Fibroblast of skin of left quadriceps (primary cell): ENCODE measurements around the gene SH2D3A.
"Not testable (repeated sequence)": the region's sequence is repeated elsewhere in the genome, so short reads cannot be mapped to it uniquely, and the experiment has no call there.

Source experiments
- DNase-seq, 2 experiments: peaks; one replicate each; pipeline ENCODE4 v3.0.0-alpha.2; 2013; ENCODE audit warnings: low read depth in 2 of 2

The SH2D3A gene

DNA sequence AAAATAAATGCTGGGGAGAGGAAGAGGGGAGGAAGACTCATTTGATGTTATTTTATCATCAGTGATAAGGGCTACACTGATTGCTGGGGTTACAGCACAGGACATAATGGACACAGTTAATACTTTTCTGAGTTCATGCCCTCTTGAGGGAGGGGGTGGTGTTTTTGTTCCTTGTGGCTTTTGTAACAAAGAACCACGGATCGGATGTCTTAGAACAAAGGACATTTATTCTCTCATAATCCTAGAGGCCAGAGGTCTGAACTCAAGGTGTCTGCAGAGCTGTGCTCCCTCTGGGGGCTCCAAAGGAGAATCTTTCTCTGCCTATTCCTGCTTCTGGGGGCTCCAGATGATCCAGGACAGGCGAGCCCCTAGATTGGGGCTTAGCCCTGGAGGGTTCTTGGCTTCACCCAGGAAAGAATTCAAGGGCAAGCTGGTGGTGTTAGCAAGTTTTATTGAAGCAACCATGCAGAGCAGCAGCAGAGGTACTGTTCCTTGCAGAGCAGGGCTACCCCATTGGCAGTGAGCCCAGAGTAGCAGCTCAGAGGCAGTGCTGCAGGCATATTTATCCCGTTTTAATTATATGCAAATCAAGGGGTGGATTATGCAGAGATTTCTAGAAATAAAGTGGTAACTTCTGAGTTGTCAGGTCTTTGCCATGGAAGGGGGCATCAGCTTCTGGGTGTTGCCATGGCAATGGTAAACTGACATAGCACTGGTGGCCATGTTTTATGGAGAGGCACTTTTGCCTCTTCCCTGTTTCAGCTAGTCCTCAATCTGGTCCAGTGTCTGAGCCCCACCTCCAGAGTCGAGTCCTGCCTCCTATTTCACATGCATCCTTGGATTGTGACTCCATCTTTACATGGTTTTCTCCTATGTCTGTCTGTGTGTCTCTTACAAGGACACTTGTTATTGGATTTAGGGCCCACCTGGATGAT lies 23.2 kb upstream of the SH2D3A start:
- no peak for DNase-seq

DNA sequence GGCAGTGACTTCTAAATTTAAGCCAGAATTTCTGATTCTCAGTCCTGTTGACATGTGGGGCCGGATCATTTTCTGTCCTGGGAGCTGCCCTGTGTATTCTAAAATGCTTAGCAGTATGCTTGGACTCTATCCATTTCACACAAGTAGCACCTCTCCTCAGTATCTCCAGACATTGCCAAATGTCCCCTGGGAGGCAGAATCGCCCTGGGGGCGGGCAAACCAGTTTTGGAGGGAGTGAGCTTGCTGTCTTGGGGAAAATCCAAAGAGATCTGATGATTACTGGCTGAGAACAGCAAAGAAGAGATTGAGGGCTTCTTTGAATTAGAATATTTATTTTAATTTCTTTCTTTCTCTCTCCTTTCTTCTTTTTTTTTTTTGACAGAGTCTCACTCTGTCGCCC lies 21.7 kb upstream of the SH2D3A start:
- DNase-seq = no peak

DNA sequence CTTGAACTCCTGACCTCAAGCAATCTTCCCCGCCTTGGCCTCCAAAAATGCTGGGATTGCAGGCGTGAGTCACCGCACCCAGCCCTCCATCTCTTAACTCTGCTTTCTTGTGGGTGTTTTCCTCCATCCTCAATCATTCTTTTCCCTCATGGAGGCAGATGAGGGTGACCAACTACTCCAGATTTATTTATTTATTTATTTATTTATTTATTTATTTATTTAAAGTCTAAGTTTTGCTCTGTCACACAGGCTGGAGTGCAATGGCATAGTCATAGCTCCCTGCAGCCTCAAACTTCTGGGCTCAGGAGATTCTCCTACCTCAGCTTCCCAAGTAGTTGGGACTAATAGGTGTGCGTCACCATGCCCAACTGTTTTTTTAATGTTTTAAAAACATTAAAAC lies 20.2 kb upstream of the SH2D3A start:
- DNase-seq = no peak

DNA sequence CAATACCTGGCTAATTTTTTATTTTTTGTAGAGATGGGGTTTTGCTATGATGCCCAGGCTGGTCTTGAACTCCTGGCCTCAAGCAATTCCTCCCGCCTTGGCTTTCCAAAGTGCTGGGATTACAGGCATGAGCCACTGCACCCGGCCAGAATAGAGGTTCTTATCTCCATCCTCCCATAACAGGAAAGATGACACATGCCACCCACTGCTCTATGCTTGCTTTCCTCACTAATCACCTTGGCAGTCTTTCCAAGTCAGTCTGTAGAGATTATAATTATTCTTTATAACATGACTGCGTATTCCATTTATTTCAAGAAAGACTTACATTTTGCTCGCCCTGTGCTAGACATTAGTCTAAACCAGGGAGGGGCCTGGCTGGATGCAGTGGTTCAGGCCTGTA lies 12.0 kb upstream of the SH2D3A start:
- DNase-seq = no peak

DNA sequence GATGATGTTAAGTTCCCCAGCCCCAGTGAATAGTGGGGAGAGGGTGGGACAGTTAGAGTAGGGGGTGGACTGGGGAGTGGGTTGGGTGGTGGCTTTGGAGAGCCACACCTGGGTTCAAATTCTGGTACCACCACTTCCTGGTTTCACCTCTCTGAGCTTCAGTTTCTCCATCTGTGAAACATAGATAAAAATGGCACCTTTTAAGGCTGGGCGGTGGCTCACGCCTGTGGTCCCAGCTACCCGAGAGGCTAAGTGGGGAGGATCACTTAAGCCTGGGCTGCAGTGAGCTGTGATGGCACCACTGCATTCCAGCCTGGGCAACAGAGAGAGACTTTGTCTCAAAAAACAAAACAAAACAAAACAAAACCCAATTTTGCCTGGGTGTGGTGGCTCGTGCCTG lies 11.2 kb upstream of the SH2D3A start:
- no peak for DNase-seq

DNA sequence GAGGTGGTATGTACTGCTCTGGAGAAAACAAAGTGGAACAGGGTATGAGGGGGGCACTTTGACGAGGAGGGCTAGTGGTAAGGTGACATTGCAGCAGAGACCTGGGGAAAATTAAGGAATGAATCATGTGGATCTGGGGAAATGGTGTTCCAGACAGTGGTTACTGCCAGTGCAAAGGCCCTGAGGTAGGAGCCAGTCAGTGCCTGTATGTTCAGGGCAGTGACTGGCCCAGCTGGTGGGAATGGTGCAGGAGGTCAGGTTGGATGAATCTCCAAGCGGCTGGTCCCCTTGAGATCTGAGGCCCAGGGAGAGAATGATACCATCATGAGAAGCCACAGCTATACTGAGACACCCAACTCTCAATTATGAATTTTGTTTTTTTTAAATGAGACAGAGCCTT lies 10.2 kb upstream of the SH2D3A start:
- no peak for DNase-seq

DNA sequence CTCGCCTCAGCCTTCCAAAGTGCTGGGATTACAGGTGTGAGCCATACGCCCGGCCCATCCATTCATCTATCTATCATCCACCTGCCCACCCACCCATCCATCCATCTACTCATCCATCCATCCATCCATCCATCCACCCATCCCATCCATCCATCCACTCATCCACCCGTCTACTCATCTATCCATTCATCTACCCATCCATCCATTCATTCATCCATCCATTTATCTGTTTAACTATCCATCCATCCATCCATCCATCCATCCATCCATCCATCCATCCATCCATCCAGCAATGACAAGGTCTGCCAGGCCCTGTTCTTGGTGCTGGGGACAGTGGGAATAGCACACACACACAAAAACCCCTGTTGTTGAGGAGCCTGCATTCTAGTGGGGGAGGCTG lies 9.8 kb upstream of the SH2D3A start:
- DNase-seq = no peak

DNA sequence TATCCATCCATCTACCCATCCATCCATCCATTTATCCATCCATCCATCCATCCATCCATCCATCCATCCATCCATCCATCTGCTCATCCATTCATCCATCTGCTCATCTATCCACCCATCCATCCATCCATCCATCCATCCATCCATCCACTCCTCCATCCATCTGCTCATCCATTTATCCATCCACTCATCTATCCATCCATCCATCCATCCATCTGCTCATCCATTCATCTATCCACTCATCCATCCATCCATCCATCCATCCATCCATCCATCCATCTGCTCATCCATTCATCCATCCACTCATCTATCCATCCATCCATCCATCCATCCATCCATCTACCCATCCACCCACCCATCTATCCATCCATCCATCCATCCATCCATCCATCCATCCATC lies 8.8 kb upstream of the SH2D3A start:
- DNase-seq = not testable (repeated sequence)

DNA sequence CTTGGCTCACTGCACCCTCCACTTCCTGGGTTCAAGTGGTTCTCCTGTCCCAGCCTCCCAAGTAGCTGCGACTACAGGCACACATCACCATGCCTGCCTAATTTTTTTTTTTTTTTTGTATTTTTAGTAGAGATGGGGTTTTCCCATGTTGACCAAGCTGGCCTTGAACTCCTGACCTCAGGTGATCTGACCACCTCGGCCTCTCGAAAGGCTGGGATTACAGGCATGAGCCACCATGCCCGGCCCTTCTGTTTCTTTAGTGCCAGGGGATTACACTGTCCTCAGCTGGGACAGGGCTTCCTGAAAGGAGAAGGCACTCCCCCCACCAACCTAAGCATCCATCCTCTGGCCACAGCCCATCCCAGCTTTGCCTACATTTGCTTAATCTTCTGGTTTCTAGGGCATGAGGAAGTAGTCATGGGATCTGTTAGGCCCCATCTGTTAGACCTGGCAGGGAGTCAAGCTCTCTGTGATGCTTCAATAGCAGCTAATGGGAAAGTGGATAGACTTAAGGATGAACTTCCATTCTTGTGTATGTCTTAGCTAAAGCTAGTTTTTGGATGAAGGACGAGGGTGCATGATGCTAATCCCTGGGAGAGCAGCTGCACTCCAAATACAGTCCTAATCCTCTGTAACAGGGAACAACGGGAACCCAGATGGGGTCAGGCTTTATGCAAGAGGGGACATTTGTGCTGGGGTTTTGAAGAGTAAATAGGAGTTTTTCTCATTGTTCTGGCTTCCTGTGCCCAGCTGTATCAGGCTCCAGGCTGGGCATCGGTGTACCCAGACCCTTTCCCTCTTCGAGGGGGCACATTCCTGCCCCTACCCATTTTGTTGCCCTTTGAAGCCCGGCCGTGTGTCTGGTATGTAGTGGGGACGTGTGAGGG lies 7.8 kb upstream of the SH2D3A start:
- DNase-seq = no peak

DNA sequence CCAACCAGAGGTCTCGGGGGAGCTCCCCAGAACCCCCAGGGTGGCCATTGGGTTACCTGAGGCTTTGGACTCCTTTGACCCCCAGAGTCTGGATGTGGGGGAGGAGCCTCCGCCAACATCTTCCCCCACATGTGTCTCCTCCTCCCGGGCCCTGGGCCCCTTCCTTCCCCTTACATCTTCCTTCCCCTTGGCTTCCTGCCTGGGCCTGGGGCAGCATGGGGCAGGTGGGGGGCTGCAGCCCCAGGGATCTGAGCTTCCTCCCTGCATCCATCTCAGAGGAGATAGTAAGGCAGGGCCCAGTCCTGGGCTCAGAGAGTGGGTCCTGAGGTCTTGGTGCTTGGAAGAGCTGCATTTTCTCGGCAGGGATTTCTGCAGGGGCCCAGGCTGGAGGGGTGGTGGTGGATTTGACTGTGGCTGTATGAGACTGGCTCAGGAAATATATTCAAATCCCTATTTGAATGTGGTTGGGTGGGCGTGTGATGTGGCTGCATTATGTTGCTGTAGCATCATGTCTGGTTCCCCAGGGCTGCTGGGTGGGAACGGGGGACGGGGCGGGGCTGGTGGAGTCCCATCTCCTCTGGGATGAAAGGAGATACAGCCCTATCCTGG lies 6.2 kb upstream of the SH2D3A start:
- no peak for DNase-seq

DNA sequence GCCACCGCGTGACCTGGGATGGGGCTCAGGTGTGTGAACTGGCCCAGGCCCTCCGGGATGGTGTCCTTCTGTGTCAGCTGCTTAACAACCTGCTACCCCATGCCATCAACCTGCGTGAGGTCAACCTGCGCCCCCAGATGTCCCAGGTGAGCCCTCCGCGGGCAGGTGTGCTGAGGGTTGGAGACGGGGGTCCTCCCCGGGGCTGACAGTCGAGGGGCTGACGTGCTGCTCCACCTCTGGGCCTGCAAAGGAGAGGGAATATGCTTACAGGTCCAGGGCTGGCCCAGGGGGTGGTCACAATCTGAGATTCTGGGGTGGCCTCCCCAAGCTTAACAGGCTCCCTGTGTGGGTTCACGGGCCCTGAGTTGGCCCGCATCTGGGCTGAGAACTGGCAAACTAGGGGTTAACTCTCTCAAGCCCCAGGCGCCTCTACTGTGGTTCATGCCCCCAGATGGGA lies 5.7 kb upstream of the SH2D3A start:
- no peak for DNase-seq

DNA sequence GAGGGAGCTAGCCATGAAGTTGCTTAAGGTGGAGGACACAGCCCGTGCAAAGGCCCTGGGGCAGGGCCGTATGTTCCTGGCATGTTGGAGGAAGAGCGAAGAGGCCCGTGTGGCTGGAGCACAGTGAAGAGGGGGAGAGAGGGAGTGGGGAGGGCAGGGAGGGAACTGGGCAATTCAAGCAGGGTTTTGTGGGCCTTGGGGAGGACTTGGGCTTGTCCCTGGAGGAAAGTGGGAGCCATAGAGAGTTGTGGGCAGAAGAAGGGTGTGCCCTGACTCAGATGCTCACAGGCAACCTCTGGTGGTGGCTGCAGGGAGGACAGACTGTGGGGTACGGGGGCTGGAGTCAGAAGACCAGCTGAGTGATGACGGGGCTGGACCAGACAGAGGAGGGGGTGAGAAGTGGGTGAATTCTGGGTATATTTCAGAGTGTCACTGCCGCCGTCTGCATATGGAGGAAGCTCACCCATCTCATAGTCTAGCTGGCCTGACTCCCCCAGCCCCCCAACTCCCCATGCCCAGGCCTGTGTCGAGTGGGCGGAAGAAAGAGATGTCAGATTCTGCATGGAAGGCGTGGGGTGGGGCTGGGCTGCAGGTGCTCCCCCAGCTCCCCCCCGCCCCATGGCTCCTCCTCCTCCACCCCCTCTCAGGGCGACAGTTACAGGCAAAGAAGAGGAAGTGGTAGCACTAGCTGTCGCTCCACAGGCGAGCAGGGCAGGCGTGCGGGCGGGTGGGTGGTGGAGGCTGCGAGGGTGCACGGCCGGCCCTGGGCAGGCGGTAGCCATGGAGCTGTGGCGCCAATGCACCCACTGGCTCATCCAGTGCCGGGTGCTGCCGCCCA lies 5.0 kb upstream of the SH2D3A start, which contains the start of gene VAV1:
Gene VAV1 (plus strand): TSS at position 681 of the 838 bp plus-strand sequence. CDS start 100 bp downstream, at position 781.
- no peak for DNase-seq

DNA sequence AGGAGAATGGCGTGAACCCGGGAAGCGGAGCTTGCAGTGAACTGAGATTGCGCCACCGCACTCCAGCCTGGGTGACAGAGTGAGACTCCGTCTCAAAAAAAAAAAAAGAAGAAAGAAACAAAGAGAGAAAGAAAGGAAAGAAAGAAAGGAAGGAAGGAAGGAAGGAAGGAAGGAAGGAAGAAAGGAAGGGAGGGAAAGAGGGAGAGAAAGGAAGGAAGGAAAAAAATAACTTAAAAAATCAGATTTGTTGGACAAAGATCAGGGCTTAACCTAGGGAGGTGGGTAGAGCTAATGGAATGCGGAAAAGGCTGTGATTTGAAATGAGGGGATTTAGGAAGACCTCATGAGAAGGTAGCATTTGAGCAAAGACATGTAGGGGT lies 4.4 kb upstream of the SH2D3A start:
- DNase-seq = not testable (repeated sequence)

DNA sequence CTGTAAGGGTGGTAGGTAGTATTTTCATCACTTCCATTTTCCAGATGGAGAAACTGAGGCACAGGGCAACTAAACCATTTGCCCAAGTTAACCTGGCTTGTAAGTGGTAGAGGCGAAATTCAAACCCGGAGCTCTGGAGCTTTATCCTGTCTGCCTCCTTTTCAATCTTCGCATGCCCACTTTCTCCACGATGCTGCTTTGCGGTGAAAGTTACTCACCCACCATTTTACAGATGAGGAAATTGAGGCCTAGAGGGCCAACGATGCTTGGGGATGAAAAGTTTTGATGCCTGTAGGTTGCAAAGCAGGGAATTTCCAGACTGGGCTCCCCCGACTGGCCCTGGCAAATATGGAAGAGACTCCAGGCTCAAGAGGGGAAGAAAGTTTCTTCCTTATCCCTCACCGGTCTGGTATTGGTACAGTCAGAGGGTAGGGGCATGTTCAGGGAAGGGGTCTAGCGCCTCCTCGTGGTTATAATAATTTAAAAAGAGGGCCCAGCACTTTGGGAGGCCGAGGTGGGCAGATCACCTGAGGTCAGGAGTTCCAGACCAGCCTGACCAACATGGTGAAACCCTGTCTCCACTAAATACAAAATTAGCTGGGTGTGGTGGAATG lies 1.9 kb upstream of the SH2D3A start:
- no peak for DNase-seq

DNA sequence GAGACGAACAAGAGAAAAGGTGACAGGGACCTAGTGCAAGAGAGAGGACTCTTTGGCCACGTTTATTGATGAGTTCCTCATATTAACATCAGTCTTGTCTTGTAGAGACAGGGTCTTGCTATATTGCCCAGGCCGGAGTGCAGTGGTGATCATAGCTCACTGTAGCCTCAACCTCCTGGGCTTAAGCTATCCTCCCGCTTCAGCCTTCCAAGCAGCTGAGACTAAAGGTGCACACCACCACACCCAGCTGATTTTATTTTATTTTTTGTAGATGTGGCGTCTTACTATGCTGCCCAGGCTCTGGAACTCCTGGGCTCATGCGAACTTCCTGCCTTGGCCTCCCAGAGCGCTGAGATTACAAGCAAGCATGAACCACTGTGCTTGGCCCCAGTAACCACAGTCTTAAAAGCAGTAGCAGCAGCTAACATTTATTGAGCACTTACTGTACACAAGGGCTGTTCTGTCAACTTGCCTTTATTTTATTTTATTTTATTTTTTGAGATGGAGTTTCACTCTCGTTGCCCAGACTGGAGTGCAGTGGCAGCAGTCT lies 1.1 kb upstream of the SH2D3A start:
- DNase-seq = no peak

DNA sequence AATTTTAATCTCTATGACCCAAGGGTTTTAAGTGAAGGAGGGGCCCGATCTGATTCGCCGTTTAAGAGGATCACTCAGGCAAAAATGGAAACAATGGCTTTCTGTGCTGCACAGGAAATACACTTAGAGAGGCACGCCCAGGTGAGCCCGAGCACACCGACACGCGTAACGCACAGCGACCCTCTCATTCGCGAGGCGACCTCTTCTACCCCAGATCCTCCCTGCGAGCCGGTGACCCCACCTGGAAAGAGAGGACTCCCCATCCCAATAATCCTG lies 216 bp downstream of the SH2D3A start:
- DNase-seq = no peak

DNA sequence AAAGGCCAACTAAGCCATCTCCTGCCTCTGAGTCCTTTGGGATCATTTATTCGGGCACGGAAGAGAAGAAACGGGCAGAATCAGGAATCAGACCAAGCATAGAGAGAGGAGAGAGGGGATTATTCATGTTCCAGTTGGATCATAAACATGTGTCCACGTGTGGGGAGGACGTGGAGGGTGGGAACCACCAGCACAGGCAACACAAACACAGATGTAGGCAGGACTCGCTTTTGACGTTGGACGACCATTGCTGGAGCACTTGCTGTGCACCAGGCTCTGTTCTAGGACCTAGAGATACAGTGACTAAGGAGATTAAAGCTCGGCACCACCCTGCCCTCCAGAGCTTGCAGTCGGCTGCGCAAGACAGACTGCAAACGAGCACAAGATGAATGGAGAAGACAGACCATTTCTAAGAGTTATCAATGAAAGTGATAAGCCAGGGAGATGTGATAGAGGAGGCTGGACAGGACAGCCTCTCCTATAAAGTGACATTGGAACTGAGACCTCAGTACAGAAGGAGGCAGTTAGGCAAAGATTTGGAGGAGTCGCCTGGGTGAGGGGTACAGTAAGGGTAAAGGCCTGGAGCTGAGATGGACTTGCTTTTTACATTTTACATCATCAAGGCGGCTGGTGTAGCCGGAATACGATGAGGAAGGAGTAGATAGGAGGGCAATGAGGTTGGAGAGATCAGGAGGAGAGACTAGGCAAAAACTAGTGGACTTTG lies 716 bp downstream of the SH2D3A start:
- DNase-seq = no peak

DNA sequence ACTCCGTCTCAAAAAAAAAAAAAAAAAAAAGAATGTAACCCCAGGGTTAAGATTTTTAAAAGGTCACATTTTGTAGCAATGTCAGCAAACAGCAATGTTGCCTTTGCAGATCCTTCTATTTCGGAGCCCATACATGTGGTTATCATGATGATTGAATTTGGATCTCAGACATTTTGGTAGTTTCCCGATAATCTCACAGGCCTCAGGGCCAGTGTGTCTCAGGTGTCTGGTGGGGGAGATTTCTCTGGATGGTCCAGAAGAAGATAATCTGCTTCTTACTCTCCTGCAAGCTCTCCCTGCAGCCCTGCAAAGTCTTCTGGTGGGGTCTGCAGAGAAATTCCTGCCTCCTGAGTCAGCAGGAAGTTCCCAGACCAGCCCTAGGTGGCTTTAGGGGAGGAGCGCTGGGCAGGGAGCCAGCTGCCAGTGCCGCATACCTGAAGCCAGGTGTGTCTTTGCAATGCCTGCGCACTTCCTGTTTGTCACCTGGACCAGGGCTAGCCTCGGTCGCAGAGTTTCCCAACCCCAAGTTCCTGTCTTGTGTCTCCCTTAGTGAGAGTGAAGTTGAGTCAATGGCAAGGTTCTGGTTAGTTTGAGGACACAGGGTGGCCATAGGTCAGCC lies 1.4 kb downstream of the SH2D3A start:
- no peak for DNase-seq

DNA sequence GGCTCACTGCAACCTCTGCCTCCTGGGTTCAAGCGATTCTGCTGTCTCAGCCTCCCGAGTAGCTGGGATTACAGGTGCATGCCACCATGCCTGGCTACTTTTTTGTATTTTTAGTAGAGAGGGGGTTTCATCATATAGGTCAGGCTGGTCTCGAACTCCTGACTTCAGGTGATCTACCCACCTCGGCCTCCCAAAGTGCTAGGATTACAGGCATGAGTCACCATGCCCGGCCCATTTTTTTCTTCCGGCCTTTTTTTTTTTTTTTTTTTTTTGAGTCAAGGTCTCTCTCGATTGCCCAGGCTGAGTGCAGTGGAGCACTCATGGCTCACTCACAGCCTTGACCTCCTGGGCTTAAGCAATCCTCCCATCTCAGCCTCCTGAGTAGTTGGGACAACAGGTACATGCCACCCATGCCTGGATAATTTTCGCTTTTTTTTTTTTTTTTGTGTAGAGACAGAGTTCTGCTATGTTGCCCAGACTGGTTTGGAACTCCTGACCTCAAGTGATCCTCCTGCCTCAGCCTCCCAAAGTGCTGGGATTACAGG lies 4.9 kb downstream of the SH2D3A start:
- not testable (repeated sequence) for DNase-seq
